ENCODE measurements around the gene HNF1B.

HNF1B gene

GRCh38 chr17:37664214-37664613 is 80.6 kb downstream of the HNF1B start:
- DNase-seq: no peak

- no peak for DNase-seq
Observed at GRCh38 chr17:37662353-37662752, 82.5 kb downstream of the HNF1B start.

GRCh38 chr17:37661400-37662014 is 83.4 kb downstream of the HNF1B start:
- no peak for DNase-seq

- DNase-seq: no peak
Observed at GRCh38 chr17:37659925-37660324, 84.9 kb downstream of the HNF1B start.

- no peak for DNase-seq
Observed at GRCh38 chr17:37657202-37657601, 87.7 kb downstream of the HNF1B start.

- DNase-seq: no peak
Observed at GRCh38 chr17:37651849-37652248, 93.0 kb downstream of the HNF1B start.

GRCh38 chr17:37650419-37651003 is 94.3 kb downstream of the HNF1B start:
- peak; percentile 59 for DNase-seq

- DNase-seq: no peak
Observed at GRCh38 chr17:37648555-37648954, 96.3 kb downstream of the HNF1B start.

GRCh38 chr17:37647856-37648255 is 97.0 kb downstream of the HNF1B start:
- DNase-seq: no peak

GRCh38 chr17:37643869-37644268 is 101.0 kb downstream of the HNF1B start:
- DNase-seq: no peak

- peak; percentile 99 for DNase-seq
Observed at GRCh38 chr17:37643118-37643766, 101.6 kb downstream of the HNF1B start, which contains the start of gene DDX52. TSS of gene DDX52 (minus strand) at chr17:37643446. CDS start at chr17:37643420, 26 bp downstream.

GRCh38 chr17:37642681-37643080 is 102.2 kb downstream of the HNF1B start:
- peak; percentile 56 for DNase-seq

- DNase-seq: peak; percentile 26
Observed at GRCh38 chr17:37640015-37640414, 104.8 kb downstream of the HNF1B start.

GRCh38 chr17:37637956-37638355 is 106.9 kb downstream of the HNF1B start:
- DNase-seq: no peak

Measured in hematopoietic multipotent progenitor cell treated with erythropoietin and hydrocortisone succinate and interleukin-3 and kit ligand, for 6 days (in vitro differentiated cells).